Liver (tissue), 9 donors: Measurements from ENCODE around the gene PARD6G. TPM values are rescaled to one million over a fixed set of nuclear protein-coding genes. Genes with fewer than 3 reads are reported as not detected.

ENCODE experiments used
- DNase-seq: peaks from one replicate; pipeline ENCODE4 v3.0.0-alpha.2; 2017; ENCODE audit warnings: low spot score
- H3K27ac ChIP-seq, 2 donors: one replicate each; pipeline ENCODE4 v1.7.0; 2013; ENCODE audit warnings: inconsistent platforms in 2 of 2, low read length in 2 of 2, control low read depth in 1 of 2, low read depth in 1 of 2, mild to moderate bottlenecking in 1 of 2
- H3K27me3 ChIP-seq, 4 donors: one replicate each; pipeline versions ENCODE4 v1.6.1 to v1.7.0; 2013; ENCODE audit warnings: low read length in 3 of 4, inconsistent platforms in 1 of 4, mild to moderate bottlenecking in 1 of 4, moderate library complexity in 1 of 4; ENCODE audit not compliant: control insufficient read depth in 4 of 4, insufficient read depth in 4 of 4
- H3K36me3 ChIP-seq, 4 donors: one replicate each; pipeline versions ENCODE4 v1.6.1 to v1.7.0; 2013; ENCODE audit warnings: low read length in 3 of 4, mild to moderate bottlenecking in 3 of 4, low read depth in 1 of 4, moderate library complexity in 1 of 4; ENCODE audit not compliant: control insufficient read depth in 4 of 4, insufficient read depth in 3 of 4
- H3K4me1 ChIP-seq, 4 donors: one replicate each; pipeline versions ENCODE4 v1.6.1 to v1.7.0; 2013; ENCODE audit warnings: low read length in 3 of 4, mild to moderate bottlenecking in 3 of 4, moderate library complexity in 1 of 4; ENCODE audit not compliant: control insufficient read depth in 4 of 4, insufficient read depth in 4 of 4
- H3K4me3 ChIP-seq, 3 donors: one replicate each; pipeline versions ENCODE4 v1.6.1 to v1.7.0; 2013; ENCODE audit warnings: low read length in 3 of 3, control low read depth in 1 of 3, low read depth in 1 of 3, mild to moderate bottlenecking in 1 of 3
- H3K9ac ChIP-seq, 2 donors: one replicate each; pipeline ENCODE4 v1.7.0; 2013; ENCODE audit warnings: low read length in 2 of 2, mild to moderate bottlenecking in 2 of 2, moderate library complexity in 2 of 2, control low read depth in 1 of 2, low read depth in 1 of 2
- H3K9me3 ChIP-seq, 4 donors: one replicate each; pipeline versions ENCODE4 v1.6.1 to v1.7.0; 2013; ENCODE audit warnings: low read length in 3 of 4; ENCODE audit not compliant: control insufficient read depth in 4 of 4
- ATF3 ChIP-seq: IDR thresholded peaks from 2 replicates; pipeline ENCODE4 v1.6.1; 2016; ENCODE audit warnings: antibody characterized with exemption
- CTCF ChIP-seq: fragments of 150-350 bp; IDR thresholded peaks from 2 replicates; pipeline ENCODE4 v1.5.1; 2017; ENCODE audit warnings: improper control_type of control experiment, low read depth, low read length; ENCODE audit not compliant: missing input control
- EGR1 ChIP-seq, 2 donors: IDR thresholded peaks; 2 replicates each; pipeline ENCODE4 v1.6.1; 2016 to 2018; ENCODE audit warnings: antibody characterized with exemption in 2 of 2, low read depth in 2 of 2
- FOXA1 ChIP-seq: IDR thresholded peaks from 2 replicates; pipeline ENCODE4 v1.6.1; 2016; ENCODE audit warnings: antibody characterized with exemption
- FOXA2 ChIP-seq: IDR thresholded peaks from 2 replicates; pipeline ENCODE4 v1.6.1; 2016; ENCODE audit warnings: antibody characterized with exemption
- GABPA ChIP-seq, 2 donors: IDR thresholded peaks in 1 of 2; conservative IDR thresholded peaks in 1 of 2; 2 replicates each; pipeline ENCODE4 v1.6.1; 2016; ENCODE audit warnings: antibody characterized with exemption in 2 of 2, mild to moderate bottlenecking in 1 of 2, moderate library complexity in 1 of 2
- HNF4A ChIP-seq, 2 donors: conservative IDR thresholded peaks; 2 replicates each; pipeline ENCODE4 v1.6.1; 2016; ENCODE audit warnings: antibody characterized with exemption in 2 of 2, mild to moderate bottlenecking in 2 of 2
- HNF4G ChIP-seq: IDR thresholded peaks from 2 replicates; pipeline ENCODE4 v1.6.1; 2016; ENCODE audit warnings: antibody characterized with exemption
- JUND ChIP-seq, 2 donors: IDR thresholded peaks; 2 replicates each; pipeline ENCODE4 v1.6.1; 2016; ENCODE audit warnings: antibody characterized with exemption in 2 of 2
- MAX ChIP-seq: IDR thresholded peaks from 2 replicates; pipeline ENCODE4 v1.6.1; 2016; ENCODE audit warnings: antibody characterized with exemption
- NR2F2 ChIP-seq: IDR thresholded peaks from 2 replicates; pipeline ENCODE4 v1.6.1; 2016; ENCODE audit warnings: antibody characterized with exemption
- RAD21 ChIP-seq, 2 donors: IDR thresholded peaks; 2 replicates each; pipeline ENCODE4 v1.6.1; 2016; ENCODE audit warnings: antibody characterized with exemption in 2 of 2, mild to moderate bottlenecking in 2 of 2
- REST ChIP-seq: IDR thresholded peaks from 2 replicates; pipeline ENCODE4 v1.6.1; 2016; ENCODE audit warnings: antibody characterized with exemption, mild to moderate bottlenecking
- RXRA ChIP-seq, 2 donors: IDR thresholded peaks; 2 replicates each; pipeline ENCODE4 v1.6.1; 2017 to 2018; ENCODE audit warnings: antibody characterized with exemption in 2 of 2, mild to moderate bottlenecking in 1 of 2
- SP1 ChIP-seq: IDR thresholded peaks from 2 replicates; pipeline ENCODE4 v1.6.1; 2018; ENCODE audit warnings: antibody characterized with exemption, mild to moderate bottlenecking
- TAF1 ChIP-seq: conservative IDR thresholded peaks from 2 replicates; pipeline ENCODE4 v1.6.1; 2016; ENCODE audit warnings: antibody characterized with exemption, mild to moderate bottlenecking
- YY1 ChIP-seq: IDR thresholded peaks from 2 replicates; pipeline ENCODE4 v1.6.1; 2016; ENCODE audit warnings: antibody characterized with exemption, mild to moderate bottlenecking
- WGBS: extraction: QIAGEN DNeasy Blood & Tissue Kit; methylation state at CpG from one replicate; pipeline ENCODE4 v1.1.7; 2013; 5-methylcytosine and 5-hydroxymethylcytosine counted together
- polyA plus RNA-seq, 2 donors: library from polyadenylated mRNA; stranded (reverse) in 1 of 2; unstranded in 1 of 2; fragments of 200-250 nt in 1 of 2; fragments of >200 nt in 1 of 2; fragmentation: Nextera tagmentation in 1 of 2; extraction: Ambion mirVana in 1 of 2; gene quantifications; one replicate each; pipeline versions ENCODE4 v1.2.1 to v1.2.3, GENCODE V29; 2013 to 2015
- total RNA-seq, 2 donors: library from RNA; depleted of rRNA; stranded (reverse); fragments of >200 nt; gene quantifications; one replicate each; pipeline ENCODE4 v1.2.3, GENCODE V29; 2014
- donor health status: healthy.
- donor health status: healthy.
- donor health status: healthy.
- donor health status: healthy.
- donor health status: healthy.

PARD6G gene
- total and polyA plus RNA-seq, 4 donors = 0.96 to 2.4 (median 1.8) TPM

GRCh38 chr18:80188643-80189530 is 58.4 kb downstream of the PARD6G start:
- Histone ChIP-seq H3K4me1 (no peaks in the 10 kb centered on the region), H3K9ac (no peak overlapping the region), H3K36me3 (no peaks in the 10 kb centered on the region), H3K27me3 (no peaks in the 10 kb centered on the region), H3K9me3 (no peaks in the 10 kb centered on the region), H3K27ac (no peak overlapping the region), H3K4me3 (no peak overlapping the region)
- no peak for TF ChIP-seq TAF1
- TF ChIP-seq HNF4A (conservative IDR thresholded peaks at IDR 0.05) = no peak
- TF ChIP-seq HNF4G = no peak
- no peak for TF ChIP-seq FOXA2
- TF ChIP-seq RAD21 (IDR thresholded peaks at IDR 0.05) = no peak
- TF ChIP-seq FOXA1 = no peak
- no peak for TF ChIP-seq YY1
- TF ChIP-seq RXRA (IDR thresholded peaks at IDR 0.05) = no peak
- no peak for TF ChIP-seq MAX
- no peak for DNase-seq
- WGBS = 92% methylated on average over 20 of the region's 20 CpGs

GRCh38 chr18:80187956-80188642 is 59.2 kb downstream of the PARD6G start:
- Histone ChIP-seq H3K4me3 (no peak overlapping the region), H3K36me3 (no peaks in the 10 kb centered on the region), H3K9me3 (no peaks in the 10 kb centered on the region), H3K4me1 (no peaks in the 10 kb centered on the region), H3K9ac (no peak overlapping the region), H3K27me3 (no peaks in the 10 kb centered on the region), H3K27ac (no peak overlapping the region)
- DNase-seq = no peak
- TF ChIP-seq SP1 = no peak
- no peak for TF ChIP-seq NR2F2
- TF ChIP-seq HNF4A (conservative IDR thresholded peaks at IDR 0.05) = no peak
- no peak for TF ChIP-seq REST
- TF ChIP-seq GABPA (IDR thresholded peaks at IDR 0.05 in 1 of 2, conservative IDR thresholded peaks at IDR 0.05 in 1 of 2) = no peak
- TF ChIP-seq RAD21 (IDR thresholded peaks at IDR 0.05) = no peak
- TF ChIP-seq YY1 = no peak
- TF ChIP-seq JUND (IDR thresholded peaks at IDR 0.05) = no peak
- TF ChIP-seq ATF3 = no peak
- TF ChIP-seq EGR1 (IDR thresholded peaks at IDR 0.05; ENCODE audit: low read depth in 2 of 2) = no peak
- TF ChIP-seq MAX = no peak
- TF ChIP-seq FOXA1 = no peak
- no peak for TF ChIP-seq CTCF
- WGBS = 95% methylated on average over 19 of the region's 19 CpGs
